COLO668 (cell line): Measurements from ENCODE around the gene PLCH2.
"Not testable (repeated sequence)": the region's sequence is repeated elsewhere in the genome, so short reads cannot be mapped to it uniquely, and the experiment has no call there.

Source experiments
- DNase-seq: peaks from one replicate; lab custom pipeline; 2025; ENCODE audit not compliant: unreplicated experiment; lab: John Stamatoyannopoulos, UW

Gene PLCH2

DNA sequence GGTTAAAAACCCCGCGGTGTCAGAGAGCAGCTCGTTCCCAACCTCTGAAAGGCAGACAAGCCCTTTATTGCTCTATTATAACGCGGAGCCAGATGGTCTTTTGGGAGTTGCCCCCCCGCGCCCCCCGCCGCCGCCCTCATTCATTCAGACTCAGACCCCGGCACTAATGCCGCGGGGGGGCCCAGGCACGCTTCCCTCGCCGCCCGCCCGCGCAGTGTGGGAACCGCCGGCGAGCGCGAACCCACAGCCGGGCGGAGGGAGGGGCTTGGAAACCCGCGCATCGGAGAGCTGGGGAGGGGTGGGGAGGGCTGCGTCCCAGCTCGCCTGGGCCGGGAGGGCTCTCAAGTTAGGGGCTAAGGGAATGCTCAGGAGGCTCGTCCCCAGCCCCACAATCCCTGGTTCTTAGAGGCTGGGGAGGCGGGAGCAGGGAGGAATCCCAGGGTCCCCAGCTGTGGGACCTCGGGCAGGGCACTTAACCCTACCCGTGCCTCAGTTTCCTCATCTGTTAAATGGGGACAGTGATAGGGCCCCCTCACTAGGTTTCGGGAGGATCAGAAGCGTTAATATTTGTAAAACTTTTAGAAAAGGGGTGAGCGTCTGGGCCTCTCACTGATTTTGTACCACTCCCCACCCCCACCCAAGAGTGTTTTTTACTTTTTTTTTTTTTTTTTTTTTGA, 64.9 kb downstream of the PLCH2 start:
- DNase-seq = no peak

DNA sequence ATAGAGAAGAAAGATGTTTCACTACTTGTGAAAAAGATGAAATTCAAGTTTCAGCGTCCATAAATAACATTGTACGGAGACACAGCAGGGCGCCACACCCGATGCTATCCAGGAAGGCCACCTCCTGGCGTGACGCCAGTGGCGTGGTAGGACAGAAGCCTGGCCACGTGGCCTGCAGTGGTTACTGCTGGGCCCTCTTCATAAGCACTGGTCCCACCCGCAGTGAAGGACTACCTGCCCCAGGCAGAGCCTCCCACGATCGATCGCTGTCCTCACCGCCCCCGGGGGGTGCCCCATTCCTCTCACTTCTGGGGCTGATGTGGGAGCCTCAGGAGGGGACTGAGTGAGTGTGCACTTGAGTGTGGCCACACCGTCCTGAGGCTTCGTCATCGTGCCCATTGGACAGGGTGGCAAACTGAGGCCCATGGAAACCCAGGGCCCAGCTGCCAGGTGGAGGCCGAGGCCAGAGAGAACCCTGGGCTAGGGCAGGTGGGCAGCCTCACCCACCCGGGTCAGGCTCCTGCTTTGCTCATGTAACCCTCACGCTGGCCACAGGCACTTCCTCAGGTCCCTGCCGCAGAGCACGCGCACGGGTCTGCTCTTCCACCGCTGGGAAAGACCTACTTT, 65.6 kb downstream of the PLCH2 start:
- DNase-seq = peak; percentile 99

DNA sequence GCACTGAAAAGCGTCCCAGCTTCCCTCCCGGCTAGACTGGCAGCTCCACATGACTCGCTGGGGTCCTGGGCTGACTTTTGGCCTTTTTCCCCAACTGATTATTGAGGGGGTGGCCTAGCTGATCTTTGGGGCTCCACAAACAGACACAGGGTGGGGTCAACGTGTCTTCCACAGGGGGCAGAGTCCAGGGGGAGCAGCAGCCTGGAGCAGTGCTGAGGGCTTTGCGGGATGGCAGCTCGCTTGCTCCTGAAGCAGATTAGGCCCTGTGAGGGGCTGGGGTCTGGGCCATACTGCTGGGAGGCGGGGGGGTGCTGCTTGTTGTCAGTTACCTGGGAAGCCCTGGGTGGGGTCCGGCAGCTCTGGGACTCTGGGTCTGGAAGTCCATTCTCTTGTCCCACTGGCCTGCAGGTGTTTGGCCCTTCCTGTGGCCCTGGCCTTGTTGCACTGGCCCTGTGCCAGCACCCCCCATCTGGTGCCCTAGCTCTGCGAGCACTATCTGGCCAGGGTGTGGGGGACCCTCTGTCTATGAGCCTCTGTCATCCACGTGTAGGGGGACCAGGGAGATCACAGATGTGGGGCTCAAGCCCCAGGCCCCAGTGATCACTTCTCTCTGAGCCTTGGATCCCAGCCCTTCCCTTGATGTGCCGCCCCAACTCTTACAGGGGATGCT, 66.3 kb downstream of the PLCH2 start:
- peak; percentile 30 for DNase-seq

GRCh38 chr1:2543543-2544092, 67.5 kb downstream of the PLCH2 start:
- DNase-seq = peak; percentile 91

DNA sequence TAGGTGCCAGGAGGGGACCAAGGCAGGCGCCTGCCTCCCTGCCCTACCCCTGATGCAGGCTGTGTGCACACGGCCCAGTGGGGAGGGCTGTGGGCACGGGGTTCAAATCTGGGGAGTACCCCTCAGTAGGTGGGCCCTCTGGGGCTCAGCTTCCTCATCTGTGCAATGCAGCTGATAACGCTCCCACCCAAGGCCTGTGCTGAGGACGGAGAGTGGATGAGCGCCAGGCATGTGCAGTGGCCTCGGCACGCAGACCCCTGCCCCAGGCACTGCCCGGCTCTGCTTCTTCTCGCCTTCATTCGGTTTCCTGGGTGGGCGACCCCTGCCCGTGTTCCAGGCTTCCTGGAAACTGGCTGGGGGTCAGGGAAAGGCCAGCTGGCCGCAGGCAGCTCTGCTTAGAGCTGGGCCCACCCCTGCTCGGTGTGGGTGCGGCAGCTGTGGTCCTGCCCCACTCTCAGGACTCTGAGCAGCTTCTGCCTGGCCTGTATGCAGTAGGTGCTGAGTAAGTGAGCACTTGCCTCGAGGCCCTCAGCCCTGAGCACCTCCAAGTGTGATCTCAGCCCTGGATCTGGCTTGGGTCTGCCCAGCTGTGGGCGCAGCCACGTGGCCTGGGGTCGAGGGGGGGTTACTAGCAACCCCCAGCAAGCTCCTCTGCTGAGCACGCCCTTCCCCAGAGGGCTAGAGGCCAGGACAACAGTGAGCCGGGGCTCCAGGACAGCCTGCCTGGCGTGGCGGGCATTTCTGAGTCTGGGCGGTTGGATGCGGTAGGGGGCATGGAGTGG, 68.2 kb downstream of the PLCH2 start:
- no peak for DNase-seq

- DNase-seq = peak; percentile 83
Observed at GRCh38 chr1:2544875-2545640, 69.0 kb downstream of the PLCH2 start.

DNA sequence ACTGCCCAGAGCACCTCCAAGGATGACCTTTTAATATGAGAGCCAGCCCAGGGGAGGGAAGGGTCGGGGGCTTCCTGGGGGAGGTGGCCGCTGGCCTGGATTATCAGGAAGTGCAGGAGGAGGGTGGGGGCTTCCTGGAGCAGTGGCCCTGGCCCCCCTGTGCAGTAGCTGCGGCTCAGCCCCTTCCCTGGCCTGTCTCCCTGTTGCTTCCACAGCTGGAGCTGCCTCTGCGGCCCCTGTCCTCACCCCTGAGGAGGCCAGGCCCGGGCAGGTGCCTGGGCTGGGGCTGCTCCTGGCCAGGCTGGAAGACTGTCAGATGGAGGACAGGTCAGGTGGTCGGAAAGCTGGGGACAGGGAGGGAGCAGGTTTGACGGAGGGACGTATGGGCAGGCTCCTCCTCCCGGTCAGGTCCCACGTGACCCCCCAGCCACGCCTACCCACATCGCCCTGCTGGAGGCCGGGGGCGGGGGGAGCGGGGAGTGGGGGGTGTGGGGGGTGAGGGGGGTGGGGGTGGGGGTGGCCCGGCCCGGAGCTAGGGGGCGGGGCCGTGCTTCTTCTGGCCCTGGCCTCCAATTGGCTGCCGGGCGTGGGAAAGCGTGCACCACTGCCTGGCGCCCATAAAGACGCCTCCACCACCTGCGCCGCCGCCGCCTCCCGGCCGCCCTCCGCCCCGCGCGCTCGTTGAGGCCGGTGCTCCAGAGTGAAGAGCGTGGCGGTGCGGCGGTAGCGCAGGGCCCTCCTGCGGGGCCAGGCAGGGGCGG, 69.8 kb downstream of the PLCH2 start:
- peak; percentile 98 for DNase-seq

GRCh38 chr1:2546515-2547209, 70.6 kb downstream of the PLCH2 start:
- peak; percentile 97 for DNase-seq

- peak; percentile 90 for DNase-seq
Observed at GRCh38 chr1:2547210-2548067, 71.3 kb downstream of the PLCH2 start.

- peak; percentile 98 for DNase-seq
Observed at GRCh38 chr1:2548068-2548589, 72.0 kb downstream of the PLCH2 start.

DNA sequence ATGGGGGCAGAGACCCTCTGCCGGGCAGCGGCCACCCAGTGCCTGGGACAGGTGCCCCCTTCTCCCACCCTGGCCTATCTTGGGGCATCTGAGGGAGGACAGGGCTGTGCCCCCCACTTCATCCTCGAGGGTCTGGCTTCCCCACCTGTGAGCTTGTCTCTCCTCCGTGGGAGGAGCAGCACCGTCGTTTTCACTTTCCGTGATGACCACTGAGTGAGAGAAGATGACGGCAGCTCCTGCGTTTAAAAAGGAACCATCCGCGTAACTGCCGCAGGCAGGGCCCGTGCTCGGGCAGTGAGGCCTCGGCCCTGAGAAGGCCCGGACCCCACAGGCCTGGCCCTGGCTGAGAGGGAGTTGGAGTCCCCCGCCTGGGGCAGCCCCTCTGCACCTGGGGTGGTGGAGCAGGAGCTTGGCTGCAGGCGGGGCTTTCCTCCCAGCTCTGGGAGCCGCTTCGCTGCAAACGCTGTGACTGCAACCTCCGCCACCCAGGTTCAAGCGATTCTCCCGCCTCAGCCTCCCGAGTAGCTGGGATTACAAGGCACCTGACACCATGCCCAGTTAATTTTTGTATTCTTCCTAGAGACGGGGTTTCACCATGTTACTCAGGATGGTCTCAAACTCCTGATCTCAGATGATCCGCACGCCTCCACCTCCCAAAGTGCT, 73.4 kb downstream of the PLCH2 start:
- DNase-seq = not testable (repeated sequence)

DNA sequence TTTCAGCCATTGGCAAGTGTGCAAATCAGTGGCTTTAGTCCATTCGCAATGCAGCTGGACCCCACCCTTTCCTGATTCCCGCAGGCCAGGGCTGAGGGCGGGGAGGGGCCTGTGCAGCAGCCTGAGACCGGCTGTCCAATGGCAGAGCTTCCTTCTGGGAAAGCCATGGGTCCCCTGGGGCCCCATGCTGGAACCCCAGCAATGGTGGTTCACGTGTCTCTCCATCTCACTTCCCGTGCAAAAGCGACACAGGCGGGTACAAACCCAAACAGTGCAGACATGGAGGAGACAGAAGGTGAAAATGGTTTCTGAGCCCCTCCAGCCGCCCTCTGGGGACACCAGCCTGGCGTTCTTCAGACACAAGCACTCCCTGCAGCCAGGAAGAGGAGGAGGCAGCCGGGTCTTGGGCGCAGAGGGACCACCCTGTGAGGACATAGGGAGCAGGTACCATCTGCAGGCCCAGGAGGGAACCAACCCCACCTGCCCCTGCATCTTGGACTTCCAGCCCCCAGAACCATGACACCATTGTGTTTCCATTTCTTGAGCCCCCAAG, 74.3 kb downstream of the PLCH2 start:
- not testable (repeated sequence) for DNase-seq

- DNase-seq = not testable (repeated sequence)
Observed at GRCh38 chr1:2551544-2551943, 75.5 kb downstream of the PLCH2 start.

- no peak for DNase-seq
Observed at GRCh38 chr1:2552189-2552588, 76.1 kb downstream of the PLCH2 start.

GRCh38 chr1:2553076-2553475, 77.0 kb downstream of the PLCH2 start:
- DNase-seq = not testable (repeated sequence)

DNA sequence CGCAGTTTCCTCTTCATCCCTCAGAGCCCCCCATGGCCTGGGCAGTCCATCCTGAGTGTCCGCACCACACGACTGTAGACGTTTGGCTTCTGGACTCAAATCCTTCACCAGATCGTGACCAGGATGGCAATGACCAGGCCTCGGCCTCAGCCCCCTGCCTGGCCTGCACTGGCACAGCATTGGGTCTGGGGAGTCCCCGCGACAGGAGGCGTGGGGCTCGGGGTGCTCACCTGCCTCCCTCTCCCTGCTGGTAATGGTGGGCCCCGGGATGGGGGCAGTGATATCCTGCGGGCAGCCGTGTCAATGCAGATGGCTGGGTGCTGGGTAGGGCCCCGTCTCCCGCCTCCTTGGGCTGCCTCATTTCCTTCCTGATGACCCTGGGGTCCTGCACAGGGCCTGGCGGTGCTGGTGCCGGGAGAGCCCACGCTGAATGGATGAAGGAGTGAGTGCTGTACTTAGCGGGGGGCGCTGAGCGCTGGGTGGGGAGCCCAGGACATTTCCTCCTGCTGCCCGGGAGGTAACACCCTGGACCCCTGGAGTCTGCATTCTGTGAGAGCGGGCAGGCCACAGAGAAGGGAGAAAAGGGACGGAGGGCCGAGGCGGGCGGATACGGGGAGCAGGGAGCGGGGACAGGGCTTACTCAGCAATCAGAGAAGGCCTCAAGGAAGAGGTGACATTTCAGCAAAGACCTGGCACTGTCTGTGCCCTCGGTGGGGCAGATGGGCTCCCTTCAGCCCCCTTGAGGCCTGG, 78.0 kb downstream of the PLCH2 start:
- DNase-seq = no peak
